Lower leg skin (tissue), 3 donors: ENCODE results near the gene YPEL5.

Experiments used
- CTCF ChIP-seq, 3 donors: fragments of 450-650 bp; IDR thresholded peaks; one replicate each; pipeline ENCODE4 v1.5.1; 2016; ENCODE audit warnings: antibody characterized with exemption in 3 of 3, mild to moderate bottlenecking in 3 of 3, moderate library complexity in 2 of 3
- POLR2A ChIP-seq, 2 donors: fragments of 450-650 bp; IDR thresholded peaks; one replicate each; pipeline ENCODE4 v1.6.1; 2016 to 2017; ENCODE audit warnings: antibody characterized with exemption in 2 of 2, mild to moderate bottlenecking in 1 of 2, moderate library complexity in 1 of 2

GRCh38 chr2:30150786-30151185 is 4.0 kb downstream of the YPEL5 start:
- no peak for TF ChIP-seq CTCF (IDR thresholded peaks at IDR 0.05)
- TF ChIP-seq POLR2A (IDR thresholded peaks at IDR 0.05), result no peak
